DOHH2 (cell line): ENCODE measurements around the gene FAM234B.

Source experiments
- H3F3A ChIP-seq: fragments of 200-600 bp; sonication (generic), shearing (Covaris generic); 2 replicates; pipeline ENCODE4 v1.6.0; 2016; ENCODE audit warnings: antibody characterized with exemption, mild to moderate bottlenecking; ENCODE audit not compliant: control insufficient read depth, insufficient read depth
- H3K27ac ChIP-seq: fragments of 200-600 bp; sonication (generic); 2 replicates; pipeline ENCODE4 v1.5.1; 2014; ENCODE audit warnings: low read depth, mild to moderate bottlenecking, low read length, moderate library complexity
- H3K27me3 ChIP-seq: fragments of 200-600 bp; sonication (generic); 2 replicates; pipeline ENCODE4 v1.6.1; 2014; ENCODE audit warnings: mild to moderate bottlenecking, low read length, mixed read lengths; ENCODE audit not compliant: control insufficient read depth
- H3K36me3 ChIP-seq: fragments of 200-600 bp; sonication (generic); 2 replicates; pipeline ENCODE4 v1.6.1; 2014; ENCODE audit warnings: mild to moderate bottlenecking, low read length, moderate library complexity, mixed read lengths; ENCODE audit not compliant: control insufficient read depth
- H3K4me1 ChIP-seq: fragments of 200-600 bp; sonication (generic); 2 replicates; pipeline ENCODE4 v1.6.1; 2014; ENCODE audit warnings: mild to moderate bottlenecking, low read length, mixed read lengths; ENCODE audit not compliant: control insufficient read depth
- H3K4me2 ChIP-seq: fragments of 200-600 bp; sonication (generic); 2 replicates; pipeline ENCODE4 v1.6.0; 2014; ENCODE audit warnings: mild to moderate bottlenecking, low read length, moderate library complexity
- H3K4me3 ChIP-seq: fragments of 200-600 bp; sonication (generic); 2 replicates; pipeline ENCODE4 v1.5.1; 2014; ENCODE audit warnings: mild to moderate bottlenecking, low read length, mixed read lengths
- H3K79me2 ChIP-seq: fragments of 200-600 bp; sonication (generic); 2 replicates; pipeline ENCODE4 v1.6.1; 2014; ENCODE audit warnings: mild to moderate bottlenecking, low read length, mixed read lengths; ENCODE audit not compliant: control insufficient read depth
- H3K9me2 ChIP-seq: fragments of 200-600 bp; sonication (generic); replicated peaks from 2 replicates; pipeline ENCODE4 v1.6.1; 2014; ENCODE audit warnings: mild to moderate bottlenecking, low read length, mixed read lengths; ENCODE audit not compliant: control insufficient read depth
- H3K9me3 ChIP-seq: fragments of 200-600 bp; sonication (generic); 2 replicates; pipeline ENCODE4 v1.6.1; 2014; ENCODE audit warnings: antibody characterized with exemption, low read length, mixed read lengths; ENCODE audit not compliant: control insufficient read depth, insufficient read depth
- H4K20me1 ChIP-seq: fragments of 200-600 bp; sonication (generic); 2 replicates; pipeline ENCODE4 v1.6.0; 2014; ENCODE audit warnings: low read depth, mild to moderate bottlenecking, antibody characterized with exemption, low read length, moderate library complexity; ENCODE audit not compliant: control insufficient read depth, insufficient read depth
- CTCF ChIP-seq: fragments of 200-600 bp; sonication (generic); IDR thresholded peaks from one replicate; pipeline ENCODE4 v1.5.1; 2014; ENCODE audit warnings: antibody characterized with exemption, mild to moderate bottlenecking, low read depth, low read length; ENCODE audit not compliant: poor library complexity, severe bottlenecking
- EZH2phosphoT487 ChIP-seq: fragments of 200-600 bp; sonication (generic); IDR thresholded peaks from 2 replicates; pipeline ENCODE4 v1.6.1; 2017; ENCODE audit warnings: borderline replicate concordance, mild to moderate bottlenecking, antibody characterized with exemption, low read length, moderate library complexity, mixed read lengths

The FAM234B gene

GRCh38 chr12:13004986-13005385 is 39.2 kb upstream of the FAM234B start:
- TF ChIP-seq EZH2phosphoT487 (no peak), CTCF (no peak)
- no peak overlapping the region for H3K4me2 ChIP-seq

GRCh38 chr12:13005649-13006048 is 38.5 kb upstream of the FAM234B start:
- no peaks in the 10 kb centered on the region for H4K20me1 ChIP-seq
- H3K27ac ChIP-seq: no peak overlapping the region
- H3K4me3 ChIP-seq: no peak overlapping the region
- no peak for TF ChIP-seq EZH2phosphoT487
- TF ChIP-seq CTCF: no peak
- no peaks in the 10 kb centered on the region for H3K79me2 ChIP-seq
- H3K36me3 ChIP-seq: no peaks in the 10 kb centered on the region
- H3F3A ChIP-seq: no peaks in the 10 kb centered on the region
- no peaks in the 10 kb centered on the region for H3K9me3 ChIP-seq
- peaks cover 30% of the 10 kb centered on the region for H3K27me3 ChIP-seq
- H3K4me2 ChIP-seq: no peak overlapping the region
- H3K9me2 ChIP-seq: no peaks in the 10 kb centered on the region
- peaks cover 5% of the 10 kb centered on the region for H3K4me1 ChIP-seq

More at GRCh38 chr12:13004986-13005385, 39.2 kb upstream of the FAM234B start:
- Histone ChIP-seq H3K4me1 (peaks cover 10% of the 10 kb centered on the region), H3K36me3 (no peaks in the 10 kb centered on the region), H3K4me3 (no peak overlapping the region), H4K20me1 (no peaks in the 10 kb centered on the region), H3K27ac (no peak overlapping the region), H3K9me2 (no peaks in the 10 kb centered on the region), H3F3A (no peaks in the 10 kb centered on the region), H3K27me3 (peaks cover 33% of the 10 kb centered on the region), H3K9me3 (no peaks in the 10 kb centered on the region), H3K79me2 (no peaks in the 10 kb centered on the region)

- H3K9me3 ChIP-seq: no peaks in the 10 kb centered on the region
- H3F3A ChIP-seq: no peaks in the 10 kb centered on the region
- no peaks in the 10 kb centered on the region for H3K9me2 ChIP-seq
- no peak overlapping the region for H3K4me2 ChIP-seq
- H3K27ac ChIP-seq: no peak overlapping the region
- TF ChIP-seq CTCF (no peak), EZH2phosphoT487 (no peak)
- no peaks in the 10 kb centered on the region for H4K20me1 ChIP-seq
- no peaks in the 10 kb centered on the region for H3K4me1 ChIP-seq
- no peaks in the 10 kb centered on the region for H3K36me3 ChIP-seq
- no peak overlapping the region for H3K4me3 ChIP-seq
- H3K79me2 ChIP-seq: no peaks in the 10 kb centered on the region
- peaks cover 20% of the 10 kb centered on the region for H3K27me3 ChIP-seq
These were observed 36.5 kb upstream of the FAM234B start for GRCh38 chr12:13007496-13008233.
